GM10248 (cell line): ENCODE data around the gene STARD8.
"Not testable (repeated sequence)": the region's sequence is repeated elsewhere in the genome, so short reads cannot be mapped to it uniquely, and the experiment has no call there.

Experiments used
- CTCF ChIA-PET: fragments of 300-600 bp; sonication (Branson Sonifier 250); formaldehyde crosslinking; extraction: SDS; loops from one replicate; lab custom pipeline; 2021; ENCODE audit warnings: antibody characterized with exemption; lab: Yijun Ruan, JAX
- POLR2A ChIA-PET: fragments of 350-650 bp; sonication (Branson Sonifier 250); formaldehyde crosslinking; extraction: SDS; loops from one replicate; lab custom pipeline; 2020; ENCODE audit warnings: antibody characterized with exemption; lab: Yijun Ruan, JAX
- DNase-seq: peaks from one replicate; pipeline ENCODE4 v3.0.0; 2012; ENCODE audit errors: extremely low spot score
- TF ChIP-seq, protein P1 (sequence below): IDR thresholded peaks from 2 replicates; pipeline ENCODE4 v1.5.1; 2012; ENCODE audit warnings: mild to moderate bottlenecking, low read depth; ENCODE audit errors: extremely low read depth, missing control alignments, control extremely low read depth

Gene STARD8

DNA sequence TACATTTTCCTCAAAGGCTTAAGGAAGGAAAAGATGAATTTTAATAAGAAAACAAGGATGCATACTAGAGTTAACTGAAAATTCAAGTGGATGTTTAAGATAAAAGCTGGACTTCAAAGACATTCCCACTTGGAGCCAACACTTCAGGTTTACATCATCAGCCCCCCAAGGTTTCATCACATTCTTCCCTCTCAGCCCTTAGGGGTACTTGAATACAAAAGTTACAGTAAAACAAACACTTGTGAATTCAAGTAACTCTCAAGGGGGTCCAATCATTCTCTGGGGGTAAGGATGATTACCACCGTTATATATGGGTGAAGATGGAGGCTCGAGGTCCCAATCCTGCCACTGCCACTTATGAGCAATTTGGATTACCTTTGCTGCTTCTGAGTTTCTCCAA is 36.1 kb downstream of the STARD8 start:
- CTCF ChIA-PET, result interaction anchor here (1.0 kb wide), 1 partner anchor 51 kb away, joined by 3 read pairs; no protein-coding TSS in a partner anchor
- DNase-seq, result no peak
- TF ChIP-seq, protein P1, sequence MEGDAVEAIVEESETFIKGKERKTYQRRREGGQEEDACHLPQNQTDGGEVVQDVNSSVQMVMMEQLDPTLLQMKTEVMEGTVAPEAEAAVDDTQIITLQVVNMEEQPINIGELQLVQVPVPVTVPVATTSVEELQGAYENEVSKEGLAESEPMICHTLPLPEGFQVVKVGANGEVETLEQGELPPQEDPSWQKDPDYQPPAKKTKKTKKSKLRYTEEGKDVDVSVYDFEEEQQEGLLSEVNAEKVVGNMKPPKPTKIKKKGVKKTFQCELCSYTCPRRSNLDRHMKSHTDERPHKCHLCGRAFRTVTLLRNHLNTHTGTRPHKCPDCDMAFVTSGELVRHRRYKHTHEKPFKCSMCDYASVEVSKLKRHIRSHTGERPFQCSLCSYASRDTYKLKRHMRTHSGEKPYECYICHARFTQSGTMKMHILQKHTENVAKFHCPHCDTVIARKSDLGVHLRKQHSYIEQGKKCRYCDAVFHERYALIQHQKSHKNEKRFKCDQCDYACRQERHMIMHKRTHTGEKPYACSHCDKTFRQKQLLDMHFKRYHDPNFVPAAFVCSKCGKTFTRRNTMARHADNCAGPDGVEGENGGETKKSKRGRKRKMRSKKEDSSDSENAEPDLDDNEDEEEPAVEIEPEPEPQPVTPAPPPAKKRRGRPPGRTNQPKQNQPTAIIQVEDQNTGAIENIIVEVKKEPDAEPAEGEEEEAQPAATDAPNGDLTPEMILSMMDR, result no peak
- POLR2A ChIA-PET, result no interaction called here

DNA sequence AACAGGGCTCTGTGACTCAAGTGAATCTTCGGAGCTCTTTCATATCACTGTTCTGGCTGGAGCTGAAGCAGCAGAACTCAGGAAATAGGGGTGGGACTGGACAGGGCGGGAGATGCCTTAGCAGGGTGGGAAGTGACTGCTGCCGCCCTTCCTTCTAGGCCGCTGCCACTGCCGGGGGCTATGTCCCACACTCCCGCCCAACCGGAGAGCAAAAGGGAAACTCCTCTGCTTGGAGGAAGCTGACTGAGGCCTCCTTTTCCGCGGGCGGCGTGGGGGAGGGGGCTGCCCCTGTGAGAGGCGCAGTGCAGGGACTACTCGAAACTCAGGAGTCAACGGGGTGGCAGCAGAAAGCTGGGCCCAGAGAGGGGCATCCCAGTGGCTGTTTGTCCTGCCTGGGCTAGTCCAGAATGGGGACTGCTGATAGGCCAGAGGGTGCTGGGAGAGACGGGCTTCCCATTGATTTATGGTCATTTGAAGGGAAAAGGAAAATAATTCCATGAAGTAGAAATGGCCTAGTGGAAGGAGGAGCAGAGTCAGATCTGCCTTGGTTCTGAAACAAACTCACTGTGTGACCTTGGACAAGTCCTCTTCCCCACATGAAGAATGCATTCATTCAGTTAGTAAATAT is 36.9 kb downstream of the STARD8 start:
- CTCF ChIA-PET, result no interaction called here
- TF ChIP-seq, protein P1, result no peak
- DNase-seq, result no peak
- POLR2A ChIA-PET, result no interaction called here

DNA sequence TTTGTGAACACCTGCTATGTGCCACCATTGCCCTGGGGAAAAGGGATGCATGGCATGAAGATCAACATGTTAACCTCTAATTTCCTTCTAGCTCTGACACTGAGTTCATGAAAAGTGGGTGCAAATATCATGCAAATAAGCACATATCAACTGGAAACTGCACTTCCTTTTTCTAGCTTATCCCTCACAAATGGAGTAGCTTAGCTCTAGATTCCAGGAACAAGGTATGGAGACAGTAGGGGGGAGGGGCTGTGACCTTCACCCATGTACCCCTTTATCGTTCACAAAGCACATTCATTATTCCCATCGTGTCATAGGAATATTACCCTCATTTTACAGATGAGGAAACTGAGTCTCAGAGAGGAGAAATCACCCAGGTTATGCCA is 37.4 kb downstream of the STARD8 start:
- ChIA-PET CTCF (no interaction called here), POLR2A (no interaction called here)
- TF ChIP-seq, protein P1, result no peak
- DNase-seq, result no peak

DNA sequence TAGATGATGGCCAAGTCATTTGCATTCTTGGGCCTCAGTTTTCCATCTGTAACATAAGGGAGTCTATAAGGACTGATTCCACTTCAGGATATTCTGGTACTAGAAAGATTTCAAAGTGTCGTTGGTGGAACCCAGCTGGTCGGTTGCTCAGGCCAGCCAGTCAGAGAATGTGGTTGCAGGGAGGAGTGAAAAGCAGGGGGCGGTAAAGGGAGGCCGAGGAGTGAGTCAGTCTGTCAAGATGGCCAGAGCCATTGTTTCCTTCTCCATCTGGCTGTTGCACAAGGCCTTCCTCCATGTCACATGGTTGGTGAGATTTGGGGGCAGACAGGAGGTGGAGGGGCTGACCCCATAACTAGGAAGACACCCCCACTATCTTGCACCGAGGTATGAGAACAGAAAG is 38.2 kb downstream of the STARD8 start:
- ChIA-PET POLR2A (no interaction called here), CTCF (no interaction called here)
- TF ChIP-seq, protein P1, result no peak
- DNase-seq, result peak; percentile 20

DNA sequence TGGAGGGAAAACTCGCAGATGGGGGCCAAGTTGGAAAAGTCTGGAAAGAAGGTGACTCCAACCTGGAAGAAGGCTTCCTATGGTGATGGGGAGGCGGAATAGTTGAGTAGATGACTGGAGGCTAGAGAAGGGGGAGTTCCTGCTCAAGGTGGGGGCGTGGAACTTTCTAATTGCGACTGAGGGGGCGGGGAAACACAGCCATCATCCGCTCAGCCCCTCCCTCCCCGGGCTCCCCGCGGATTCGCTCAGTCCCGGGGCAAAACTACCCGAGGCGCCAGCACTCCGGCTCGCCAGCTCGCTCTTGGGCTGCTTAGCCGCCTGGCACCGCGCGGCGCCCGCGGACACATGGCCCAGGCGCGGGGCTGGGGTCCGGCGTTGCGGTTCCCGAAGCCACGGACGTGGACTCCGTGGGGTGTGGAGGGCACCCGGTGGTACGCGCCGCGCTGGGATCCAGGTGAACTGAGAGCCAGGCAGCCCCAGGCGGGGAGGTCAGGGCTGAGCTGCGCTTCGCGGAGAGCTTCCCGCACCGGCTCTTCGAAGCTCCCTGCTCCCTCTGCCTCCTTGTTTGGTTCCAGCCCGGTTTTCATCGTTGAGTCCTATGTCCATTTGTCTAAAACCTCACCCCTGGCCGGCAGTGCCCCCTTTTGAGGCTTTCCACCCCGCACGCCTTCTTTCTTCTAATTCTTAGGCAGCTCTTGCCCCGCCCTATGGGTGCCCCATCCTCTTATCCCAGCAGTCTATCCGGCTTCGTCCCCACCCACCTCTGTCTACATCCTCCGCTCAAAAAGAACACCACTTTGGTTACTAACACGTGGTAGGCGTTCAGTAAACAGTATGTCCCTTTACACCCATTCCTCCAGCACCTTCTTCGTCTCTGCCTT is 38.9 kb downstream of the STARD8 start:
- TF ChIP-seq, protein P1, result no peak
- ChIA-PET CTCF (no interaction called here), POLR2A (no interaction called here)
- peak; percentile 25 for DNase-seq

DNA sequence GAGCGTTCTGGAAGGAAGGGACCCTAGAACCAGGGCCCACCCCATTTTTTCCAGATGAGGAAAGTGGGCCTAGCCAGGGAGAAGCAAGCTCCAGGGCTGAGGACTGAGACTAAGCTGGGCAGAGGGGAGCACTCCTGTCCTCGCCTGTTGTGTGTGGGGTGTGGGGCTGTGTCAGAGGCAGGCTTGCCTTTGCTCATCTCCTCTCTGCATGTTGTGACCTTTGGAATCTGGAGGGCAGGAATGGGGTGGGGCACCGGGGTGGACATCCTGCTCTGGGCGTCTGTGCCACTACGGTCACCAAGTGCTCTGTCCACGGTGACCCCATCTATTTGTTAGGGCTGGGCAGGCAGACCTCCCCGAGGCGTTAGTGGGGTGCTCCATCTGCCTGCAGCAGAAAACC is 41.5 kb downstream of the STARD8 start:
- POLR2A ChIA-PET, DNase-seq, CTCF ChIA-PET: not testable (repeated sequence)

DNA sequence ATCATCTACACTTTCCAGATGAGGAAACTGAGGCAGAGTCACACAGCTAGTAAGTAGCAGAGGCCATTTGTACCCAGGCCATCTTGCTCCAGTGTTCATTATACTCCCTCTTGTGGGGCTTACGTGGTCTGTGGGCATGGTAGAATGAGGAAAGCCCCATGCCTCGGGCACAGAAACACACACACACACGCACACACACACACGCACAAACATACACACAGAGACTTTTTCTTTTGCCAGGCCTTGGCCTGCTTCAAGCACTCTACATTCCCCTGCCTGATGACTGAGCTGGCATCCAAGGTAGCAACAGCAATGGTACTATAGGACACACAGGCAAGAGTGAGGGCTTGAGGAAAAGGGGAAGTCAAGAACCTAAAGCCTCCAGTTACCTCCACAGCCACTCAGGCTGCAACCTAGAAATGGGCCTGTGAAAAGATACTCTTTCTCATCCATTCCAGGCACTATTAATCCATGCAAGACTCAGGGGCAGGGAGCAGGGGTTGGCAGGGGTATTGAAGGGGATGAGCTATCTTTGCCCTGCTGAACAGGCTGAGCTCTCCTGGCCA is 43.6 kb downstream of the STARD8 start:
- TF ChIP-seq, protein P1, result no peak
- CTCF ChIA-PET, result no interaction called here
- POLR2A ChIA-PET, result no interaction called here
- DNase-seq, result no peak
